PC-9 (cell line): ENCODE results near the gene MOSPD2.

Experiments
- CTCF ChIP-seq: fragments of 200-600 bp; sonication (generic); conservative IDR thresholded peaks from 2 replicates; pipeline ENCODE4 v1.6.1; 2017; ENCODE audit warnings: mixed run types, antibody characterized with exemption, mild to moderate bottlenecking, moderate library complexity
- EZH2 ChIP-seq: fragments of 200-600 bp; sonication (generic); IDR thresholded peaks from 2 replicates; pipeline ENCODE4 v1.8.0; 2017; ENCODE audit warnings: antibody characterized with exemption, low read depth

DNA sequence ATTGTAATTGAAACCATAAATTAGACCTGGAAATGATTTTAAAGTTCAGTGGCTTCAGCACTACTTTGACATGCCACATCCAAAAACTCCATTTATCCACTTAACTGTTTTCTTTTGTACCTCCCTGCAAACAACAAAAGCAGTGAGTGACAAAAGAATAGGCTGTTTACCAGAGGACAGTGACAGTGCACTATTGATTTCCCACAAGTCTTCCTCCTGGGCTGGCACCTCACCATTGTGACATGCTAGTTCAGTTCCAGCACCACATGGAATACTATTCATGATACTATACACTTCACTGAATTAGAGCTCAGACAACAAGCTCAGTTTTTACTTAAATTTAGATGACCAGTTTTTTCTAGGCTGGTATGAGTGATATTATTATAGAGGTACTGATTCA lies 29.3 kb downstream of the MOSPD2 start:
- TF ChIP-seq CTCF = no peak
- no peak for TF ChIP-seq EZH2
